CD4-positive, alpha-beta T cell treated with Interleukin-4 for 4 hours (primary cell): ENCODE results near the gene SUGP2.
"Not testable (repeated sequence)": the region's sequence is repeated elsewhere in the genome, so short reads cannot be mapped to it uniquely, and the experiment has no call there.

ENCODE experiments used
- DNase-seq: peaks from one replicate; pipeline ENCODE4 v3.0.0-alpha.2; 2020

SUGP2 gene

DNA sequence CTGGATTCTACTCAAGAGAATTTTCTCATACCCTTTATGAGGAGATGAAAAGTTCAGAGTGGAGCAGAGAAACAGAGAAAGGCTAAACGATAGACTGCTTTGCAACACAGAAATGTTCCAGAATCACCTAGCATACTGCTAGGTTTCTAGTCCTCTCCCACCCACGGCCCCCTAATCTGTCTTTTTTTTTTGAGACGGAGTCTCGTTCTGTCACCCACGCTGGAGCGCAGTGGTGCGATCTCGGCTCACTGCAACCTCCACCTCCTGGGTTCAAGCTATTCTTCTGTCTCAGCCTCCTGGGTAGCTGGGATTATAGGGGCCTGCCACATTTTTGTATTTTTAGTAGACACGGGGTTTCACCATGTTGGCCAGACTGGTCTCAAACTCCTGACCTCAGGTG lies 4.8 kb downstream of the SUGP2 start:
- DNase-seq = no peak

DNA sequence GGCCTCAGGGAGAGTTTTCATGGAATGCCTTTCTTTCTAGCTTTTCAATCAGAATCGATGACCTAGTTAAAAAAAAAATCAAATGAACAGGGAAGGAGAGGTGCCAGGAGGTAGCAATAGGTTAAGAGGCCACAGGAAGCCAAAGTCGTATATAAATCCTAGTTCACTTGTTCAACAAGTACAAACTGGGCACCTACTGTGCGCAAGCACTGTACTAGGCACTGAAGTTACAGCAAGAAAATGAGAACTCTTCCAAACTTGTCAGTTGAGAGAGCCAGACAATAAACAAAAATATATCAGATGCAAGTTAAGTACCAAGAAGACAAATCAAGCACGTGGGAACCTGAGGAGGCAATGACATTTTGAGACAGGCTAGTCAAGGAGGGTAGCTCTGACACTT lies 6.1 kb downstream of the SUGP2 start:
- DNase-seq = no peak

- no peak for DNase-seq
These were observed 6.9 kb downstream of the SUGP2 start for GRCh38 chr19:19026299-19026971.

GRCh38 chr19:19025861-19026260 lies 7.5 kb downstream of the SUGP2 start:
- DNase-seq = no peak

DNA sequence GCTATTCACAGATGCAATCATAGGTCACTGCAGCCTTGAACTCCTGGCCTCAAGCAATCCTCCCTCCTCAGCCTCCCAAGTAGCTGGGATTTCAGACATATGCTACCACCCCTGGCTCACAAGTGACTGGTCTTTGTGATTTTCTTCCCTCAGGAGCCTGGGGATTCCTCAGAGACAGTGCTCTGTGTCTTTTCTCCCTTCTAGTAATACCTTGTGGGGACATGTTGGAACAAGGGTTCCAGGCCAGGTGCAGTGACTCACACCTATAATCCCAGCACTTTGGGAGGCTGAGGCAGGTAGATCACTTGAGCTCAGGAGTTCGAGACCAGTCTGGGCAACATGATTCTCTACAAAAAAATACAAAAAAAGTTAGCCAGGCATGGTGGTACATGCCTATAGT lies 9.9 kb downstream of the SUGP2 start:
- DNase-seq = not testable (repeated sequence)

GRCh38 chr19:19022380-19022961 lies 10.8 kb downstream of the SUGP2 start:
- DNase-seq = no peak

- DNase-seq = no peak
These were observed 12.2 kb downstream of the SUGP2 start for GRCh38 chr19:19021115-19021514.

DNA sequence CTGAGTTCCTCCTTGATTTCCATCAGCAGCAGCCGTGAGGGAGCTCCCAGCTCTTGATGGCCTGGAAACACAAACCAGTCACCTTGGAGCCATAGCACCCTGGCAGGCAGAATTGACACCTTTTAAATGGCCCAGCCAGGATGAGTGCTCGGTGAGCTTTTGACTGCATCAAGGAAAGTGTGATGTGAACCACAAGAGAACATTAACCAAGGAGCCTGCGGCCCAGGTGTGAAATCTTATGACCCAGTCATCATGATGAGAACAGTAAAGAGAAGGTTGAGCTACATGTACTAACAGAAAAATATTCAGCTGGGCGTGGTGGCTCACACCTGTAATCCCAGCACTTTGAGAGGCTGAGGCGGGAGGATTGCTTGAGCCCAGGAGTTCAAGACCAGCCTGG lies 22.8 kb downstream of the SUGP2 start:
- DNase-seq = no peak

DNA sequence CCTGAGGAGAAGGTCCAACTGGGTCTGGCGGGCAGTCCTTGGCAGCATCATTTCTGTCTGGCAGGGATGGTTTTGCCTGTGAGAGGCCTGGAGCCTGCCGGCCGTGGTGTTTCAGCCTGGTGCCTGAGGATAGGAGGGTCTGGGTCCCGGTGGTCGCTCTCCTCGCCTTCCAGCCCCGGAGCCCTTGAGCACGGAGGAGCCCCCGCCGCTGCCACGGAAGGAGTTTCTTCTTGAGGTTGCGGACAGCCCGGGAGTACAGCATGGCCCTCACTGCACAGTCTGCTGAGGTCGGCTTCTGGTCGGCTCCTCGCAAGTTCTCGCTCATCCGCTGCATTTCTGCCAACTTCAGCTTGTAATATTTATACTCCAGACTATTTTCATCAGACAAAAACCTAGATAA lies 23.4 kb downstream of the SUGP2 start:
- DNase-seq = no peak

GRCh38 chr19:19006213-19006612 lies 27.1 kb downstream of the SUGP2 start:
- no peak for DNase-seq

GRCh38 chr19:19004144-19004543 lies 29.2 kb downstream of the SUGP2 start:
- DNase-seq = no peak

DNA sequence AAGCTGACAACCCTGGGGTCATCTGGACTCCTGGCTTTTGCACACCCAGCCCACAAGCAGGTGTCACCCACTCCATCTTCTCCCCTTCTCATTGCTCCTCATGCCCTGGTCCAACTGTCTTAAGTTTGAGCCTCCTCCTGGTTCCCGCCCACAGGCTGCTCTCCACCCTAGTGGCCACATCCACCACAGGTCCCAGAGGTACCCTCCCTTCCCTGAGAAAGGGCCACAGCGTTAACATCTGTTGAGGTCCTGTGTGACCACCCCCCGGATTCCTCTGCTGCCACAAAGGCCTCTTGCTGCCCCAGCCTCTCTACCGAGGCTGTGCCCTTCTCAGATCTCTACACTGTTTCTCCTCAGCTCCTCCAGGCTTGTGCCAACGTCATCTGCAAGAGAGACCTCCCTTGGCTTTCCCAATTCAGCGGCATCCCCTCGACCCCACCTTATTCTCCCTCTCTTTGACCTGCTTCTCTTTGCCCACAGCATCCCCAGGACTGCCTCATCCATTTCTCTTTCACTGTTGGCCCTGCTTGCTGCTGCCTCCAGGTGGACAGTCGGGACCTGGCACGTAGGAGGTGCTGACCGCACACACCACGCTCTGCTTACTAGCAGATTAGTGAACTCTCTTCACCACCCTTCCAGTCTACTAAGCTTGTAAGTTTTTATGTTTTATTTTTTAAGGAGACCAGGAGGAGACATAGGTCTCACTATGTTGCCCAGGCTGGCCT lies 33.3 kb downstream of the SUGP2 start:
- DNase-seq = no peak

DNA sequence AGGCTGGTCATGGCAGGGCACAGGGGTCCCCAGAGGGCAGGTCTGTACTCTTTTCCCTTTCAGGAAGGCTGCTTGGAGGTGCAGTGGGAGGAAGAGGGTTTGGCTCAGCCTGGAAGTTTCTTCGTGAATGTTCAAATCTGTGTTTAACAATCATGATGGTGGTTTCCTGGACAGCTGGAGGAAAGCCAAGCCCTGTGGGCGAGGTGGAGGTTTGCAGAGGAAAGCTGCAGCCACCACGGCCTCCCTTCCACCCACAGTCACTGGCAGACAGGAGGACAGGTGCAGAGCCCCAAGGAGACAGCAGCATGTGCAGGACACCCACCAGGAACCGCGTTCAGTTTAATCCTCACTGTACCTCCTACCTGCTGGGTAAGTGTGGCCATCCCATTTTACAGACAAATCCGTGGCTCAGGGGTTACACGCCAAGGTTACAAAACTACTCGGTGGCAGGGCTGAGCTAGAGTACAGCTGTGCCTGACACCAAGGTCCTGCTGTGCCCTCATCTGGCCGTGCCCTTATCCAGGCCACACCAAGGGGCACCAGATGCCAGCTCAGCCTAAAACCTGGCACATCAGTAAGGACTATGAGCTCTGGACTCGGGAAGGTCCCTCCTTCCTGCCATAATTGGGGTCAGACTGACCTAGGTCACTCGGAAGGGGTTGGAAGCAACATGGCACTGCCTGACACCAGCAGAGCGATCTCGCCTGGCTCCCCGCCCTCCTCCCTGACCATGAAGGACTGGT lies 34.1 kb downstream of the SUGP2 start:
- DNase-seq = no peak

- DNase-seq = no peak
These were observed 35.0 kb downstream of the SUGP2 start for GRCh38 chr19:18998276-18998675.

- DNase-seq = no peak
These were observed 36.4 kb downstream of the SUGP2 start for GRCh38 chr19:18996796-18997394.

- no peak for DNase-seq
These were observed 37.0 kb downstream of the SUGP2 start for GRCh38 chr19:18996351-18996750.

GRCh38 chr19:18995804-18996241 lies 37.5 kb downstream of the SUGP2 start:
- no peak for DNase-seq

DNA sequence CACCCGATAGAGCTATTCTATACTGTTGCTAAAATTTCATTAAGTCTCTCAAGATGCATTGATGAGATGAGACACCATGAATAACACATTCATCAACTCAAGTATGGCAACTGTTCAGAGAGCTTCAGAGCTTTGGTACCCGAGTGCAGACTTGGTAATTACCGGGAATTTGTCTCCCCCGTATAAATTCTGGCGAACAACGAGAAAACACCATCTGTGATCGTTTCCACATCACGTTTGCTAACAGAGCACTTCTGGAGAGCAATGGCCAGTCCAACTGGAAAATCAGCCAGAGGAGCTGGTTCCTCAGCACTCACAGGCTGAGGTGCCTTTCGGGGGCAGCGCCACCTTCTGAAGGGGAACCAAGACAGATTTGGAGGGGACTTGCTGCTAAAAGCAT lies 40.2 kb downstream of the SUGP2 start:
- DNase-seq = no peak

GRCh38 chr19:18992696-18993095 lies 40.6 kb downstream of the SUGP2 start:
- no peak for DNase-seq

DNA sequence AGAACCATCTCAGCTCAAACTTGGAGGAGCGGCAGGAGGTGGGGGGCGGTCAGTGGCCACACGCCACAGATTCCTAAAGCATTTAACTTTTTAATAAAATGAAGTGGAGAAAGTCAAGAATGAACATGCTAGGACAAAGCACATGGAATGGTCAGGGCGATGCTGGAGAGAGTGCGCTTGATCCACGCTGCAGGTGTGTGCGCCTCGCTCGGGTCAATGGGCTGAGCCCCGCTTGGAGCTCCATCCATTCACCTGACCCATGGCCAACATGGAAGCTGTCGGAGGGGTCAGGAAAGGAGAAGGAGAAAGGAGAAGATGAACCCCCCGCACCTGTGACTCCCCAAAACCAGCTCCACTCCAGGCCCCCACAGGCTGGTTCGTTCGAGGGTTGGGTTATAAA lies 41.8 kb downstream of the SUGP2 start:
- no peak for DNase-seq

DNA sequence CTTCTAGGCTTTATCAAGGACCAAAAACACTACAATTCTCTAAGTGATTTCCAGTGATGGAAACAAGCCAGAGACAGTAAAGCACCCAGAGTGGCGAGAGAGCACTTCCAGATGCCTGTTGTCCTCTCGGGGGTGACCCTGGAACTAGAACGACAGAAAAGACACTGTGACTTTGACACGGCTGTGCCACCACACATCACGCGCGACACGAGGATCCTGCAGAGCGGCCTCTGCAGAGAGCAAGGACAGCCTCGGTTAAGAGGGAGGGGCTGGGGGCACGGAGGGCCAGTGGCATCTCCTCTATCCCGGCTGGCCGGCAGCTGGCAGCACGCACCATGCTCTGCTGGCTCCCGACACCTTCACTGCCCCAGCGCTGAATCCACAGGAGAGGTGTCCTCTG lies 42.3 kb downstream of the SUGP2 start:
- DNase-seq = no peak

GRCh38 chr19:18990128-18990708 lies 43.1 kb downstream of the SUGP2 start:
- DNase-seq = no peak

- no peak for DNase-seq
These were observed 44.0 kb downstream of the SUGP2 start for GRCh38 chr19:18989316-18989715.
